ENCODE measurements around the gene ACAD9. TPM values are rescaled to one million over a fixed set of nuclear protein-coding genes. Genes with fewer than 3 reads are reported as not detected.
"Not testable (repeated sequence)": the region's sequence is repeated elsewhere in the genome, so short reads cannot be mapped to it uniquely, and the experiment has no call there.

Gene ACAD9
- polyA plus RNA-seq (ENCODE audit: insufficient read length) = 28.2 TPM

- DNase-seq = peak; percentile 98
Measured at GRCh38 chr3:128879125-128879969, at the start of gene ACAD9. ACAD9 (plus strand) TSS chr3:128879620; CDS start chr3:128879692, 72 bp downstream.

GRCh38 chr3:128829925-128830625, 49.3 kb upstream of the ACAD9 start:
- not testable (repeated sequence) for DNase-seq

- DNase-seq = not testable (repeated sequence)
Measured at GRCh38 chr3:128830762-128831161, 48.7 kb upstream of the ACAD9 start.

GRCh38 chr3:128832979-128833378, 46.4 kb upstream of the ACAD9 start:
- not testable (repeated sequence) for DNase-seq

- no peak for DNase-seq
Measured at GRCh38 chr3:128835096-128835495, 44.3 kb upstream of the ACAD9 start.

- no peak for DNase-seq
Measured at GRCh38 chr3:128841926-128842920, 37.2 kb upstream of the ACAD9 start.

- no peak for DNase-seq
Measured at GRCh38 chr3:128844502-128844901, 34.9 kb upstream of the ACAD9 start.

GRCh38 chr3:128845119-128845777, 34.2 kb upstream of the ACAD9 start:
- DNase-seq = no peak

- DNase-seq = peak; percentile 40
Measured at GRCh38 chr3:128845778-128846485, 33.5 kb upstream of the ACAD9 start.

GRCh38 chr3:128846486-128846891, 32.9 kb upstream of the ACAD9 start:
- no peak for DNase-seq

- no peak for DNase-seq
Measured at GRCh38 chr3:128847666-128848370, 31.6 kb upstream of the ACAD9 start.

- DNase-seq = no peak
Measured at GRCh38 chr3:128848936-128849335, 30.5 kb upstream of the ACAD9 start.

- no peak for DNase-seq
Measured at GRCh38 chr3:128849911-128850455, 29.4 kb upstream of the ACAD9 start.

- no peak for DNase-seq
Measured at GRCh38 chr3:128850544-128850943, 28.9 kb upstream of the ACAD9 start.

- DNase-seq = no peak
Measured at GRCh38 chr3:128851601-128852000, 27.8 kb upstream of the ACAD9 start.

- no peak for DNase-seq
Measured at GRCh38 chr3:128853826-128854225, 25.6 kb upstream of the ACAD9 start.

- no peak for DNase-seq
Measured at GRCh38 chr3:128854475-128854874, 24.9 kb upstream of the ACAD9 start.

GRCh38 chr3:128855569-128855968, 23.9 kb upstream of the ACAD9 start:
- DNase-seq = no peak

- no peak for DNase-seq
Measured at GRCh38 chr3:128858167-128858566, 21.3 kb upstream of the ACAD9 start.

- no peak for DNase-seq
Measured at GRCh38 chr3:128859630-128860029, 19.8 kb upstream of the ACAD9 start.

Data from hindlimb muscle (tissue), 1 donor.